GM19035 (cell line): ENCODE measurements around the gene MPV17.
"Not testable (repeated sequence)": the region's sequence is repeated elsewhere in the genome, so short reads cannot be mapped to it uniquely, and the experiment has no call there.

Experiments used
- ATAC-seq: cut with Tn5 transposase; IDR thresholded peaks from one replicate; pipeline ENCODE4 v1.9.1; 2021; ENCODE audit not compliant: unreplicated experiment

MPV17 gene

DNA sequence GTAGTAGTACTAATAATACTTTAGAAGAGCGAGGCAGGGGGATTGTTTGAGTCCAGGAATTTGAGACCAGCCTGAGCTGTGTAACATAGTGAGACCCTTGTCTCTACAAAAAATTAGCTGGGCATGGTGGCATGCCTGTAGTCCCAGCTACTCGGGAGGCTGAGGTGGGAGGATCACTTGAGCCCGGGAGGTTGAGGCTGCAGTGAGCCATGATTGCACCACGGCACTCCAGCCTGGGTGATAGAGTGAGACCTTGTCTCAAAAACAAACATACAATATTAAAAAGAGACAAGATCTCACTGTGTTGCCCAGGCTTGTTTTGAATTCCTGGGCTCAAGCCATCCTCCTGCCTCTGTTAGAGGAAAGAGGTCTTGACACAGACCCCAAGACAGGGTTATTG is 22.3 kb downstream of the MPV17 start:
- not testable (repeated sequence) for ATAC-seq

GRCh38 chr2:27298391-27299080 is 24.4 kb downstream of the MPV17 start:
- ATAC-seq: no peak

DNA sequence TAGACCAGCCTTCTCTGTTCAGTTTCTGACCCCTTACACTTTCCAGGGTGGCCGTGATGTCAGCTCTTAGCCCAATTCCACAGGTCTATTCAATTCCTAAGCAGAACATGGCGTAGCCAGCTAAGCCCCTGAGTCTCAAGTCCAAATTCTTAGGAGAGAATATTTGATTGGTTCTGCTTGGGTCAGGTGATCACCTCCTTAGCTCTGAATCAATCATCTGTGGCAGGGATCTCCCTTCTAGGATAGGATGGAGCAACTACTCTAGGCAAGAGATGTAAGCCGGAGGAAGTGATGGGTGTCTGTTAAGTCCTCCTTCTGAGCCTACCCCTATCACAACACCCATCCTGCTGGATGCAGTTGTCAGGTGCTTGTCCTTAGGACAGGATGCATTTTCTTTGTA is 25.7 kb downstream of the MPV17 start:
- no peak for ATAC-seq

GRCh38 chr2:27296481-27296880 is 26.4 kb downstream of the MPV17 start:
- no peak for ATAC-seq

DNA sequence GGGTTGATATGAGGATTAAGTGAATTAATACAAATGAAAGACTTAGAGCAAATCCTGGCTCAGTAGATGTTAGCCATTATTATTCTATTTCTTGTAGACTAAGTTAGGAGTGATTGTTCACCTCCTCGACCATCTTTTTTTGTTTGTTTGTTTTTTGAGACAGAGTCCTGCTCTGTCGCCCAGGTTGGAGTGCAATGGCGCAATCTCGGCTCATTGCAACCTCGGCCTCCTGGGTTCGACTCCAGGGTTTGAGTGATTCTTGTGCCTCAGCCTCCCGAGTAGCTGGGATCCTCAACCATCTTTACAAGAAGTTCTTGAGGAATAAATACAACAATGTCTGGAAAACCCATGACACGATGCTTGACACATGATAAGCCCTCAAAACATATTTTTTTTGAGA is 28.0 kb downstream of the MPV17 start:
- ATAC-seq: no peak

DNA sequence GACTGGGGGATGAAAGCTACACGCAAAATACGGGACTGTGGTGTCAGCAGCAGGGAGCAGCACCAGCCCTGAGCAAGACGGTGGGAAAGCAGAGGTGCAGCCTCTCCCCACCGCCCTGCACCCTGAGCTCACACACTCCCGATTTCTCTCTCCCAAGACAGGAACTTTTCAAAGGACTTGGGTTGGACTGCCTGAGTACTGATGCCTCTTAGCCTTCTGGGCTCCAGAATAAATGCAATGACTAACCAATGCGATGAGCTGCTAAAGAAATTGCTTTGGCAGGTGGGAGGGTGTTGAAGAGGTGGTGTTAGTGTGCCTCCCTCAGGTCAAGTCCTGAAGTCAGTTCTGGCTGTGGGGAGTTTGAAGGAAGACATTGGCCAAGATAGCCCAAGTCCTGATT is 31.0 kb downstream of the MPV17 start:
- ATAC-seq: no peak

DNA sequence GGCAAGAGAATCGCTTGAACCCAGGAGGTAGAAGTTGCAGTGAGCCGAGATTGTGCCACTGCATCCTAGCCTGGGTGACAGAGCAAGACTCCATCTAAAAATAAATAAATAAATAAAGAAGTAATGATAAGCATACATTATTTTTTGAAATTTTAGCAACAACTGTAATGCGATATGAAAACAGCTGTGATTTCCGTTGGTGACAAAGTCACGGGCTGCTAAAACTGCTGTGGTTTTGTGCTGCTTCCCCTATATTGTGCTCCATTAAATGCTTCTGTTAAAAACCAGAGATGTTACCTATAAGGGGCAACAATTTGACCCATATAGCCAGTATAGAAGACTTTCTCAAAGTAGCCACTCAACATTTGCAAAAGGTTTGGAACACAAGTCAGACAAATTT is 32.3 kb downstream of the MPV17 start:
- no peak for ATAC-seq

DNA sequence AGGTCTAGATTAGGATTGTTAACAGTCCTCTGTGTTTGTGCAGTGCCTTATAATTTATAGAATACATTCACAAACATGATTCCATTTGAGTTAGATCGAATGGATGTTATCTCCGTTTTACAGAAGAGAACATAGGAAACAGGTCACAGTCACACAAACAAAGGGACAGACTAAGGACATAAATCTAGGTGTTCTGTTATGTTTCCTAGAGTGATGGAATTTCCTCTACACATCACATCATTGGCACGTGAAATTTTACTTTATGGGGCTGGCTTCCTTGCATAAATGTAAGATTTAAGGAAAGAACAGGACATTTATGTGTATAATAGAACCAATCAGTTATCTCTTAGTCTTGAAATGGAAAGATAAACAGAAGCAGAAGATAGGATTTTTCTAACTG is 34.3 kb downstream of the MPV17 start:
- no peak for ATAC-seq

DNA sequence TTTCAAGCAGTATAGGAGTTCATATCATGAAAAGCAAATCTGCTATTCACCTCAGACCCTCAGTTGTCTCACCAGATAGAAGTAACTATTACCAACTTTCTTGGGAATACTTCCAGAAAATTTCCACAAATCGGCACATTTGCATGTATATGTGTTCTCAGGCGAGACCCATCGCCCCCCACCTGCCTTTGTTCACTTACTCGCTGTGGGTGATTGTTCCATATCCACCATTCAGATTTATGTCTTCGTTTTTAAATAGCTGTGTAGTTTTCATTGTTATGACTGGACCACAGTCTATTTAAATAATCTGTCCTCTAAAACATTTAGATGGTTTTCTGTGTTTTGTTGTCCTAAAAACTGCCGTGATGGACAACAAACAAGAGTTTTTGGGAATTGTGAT is 37.4 kb downstream of the MPV17 start:
- no peak for ATAC-seq

DNA sequence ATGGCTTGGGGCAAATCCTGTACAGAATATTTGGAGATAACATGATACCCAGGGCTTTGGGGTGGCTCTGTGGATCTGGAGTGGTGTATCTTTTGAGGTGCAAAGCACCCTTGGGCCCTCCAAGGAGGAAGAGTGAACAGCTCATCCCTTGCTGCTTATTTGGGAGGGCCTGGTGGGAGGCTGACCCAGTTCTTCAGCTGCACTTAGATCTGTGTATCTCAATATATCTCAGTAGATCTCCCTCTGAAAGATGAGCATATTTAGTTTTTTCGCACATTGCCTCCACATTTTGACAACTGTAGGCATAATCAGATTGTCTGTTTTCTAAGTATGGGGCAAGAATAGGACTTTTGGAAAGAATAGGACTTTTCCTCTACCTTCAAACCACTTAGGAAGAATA is 37.9 kb downstream of the MPV17 start:
- no peak for ATAC-seq

- ATAC-seq: no peak
These were observed 40.0 kb downstream of the MPV17 start for GRCh38 chr2:27282892-27283291.

DNA sequence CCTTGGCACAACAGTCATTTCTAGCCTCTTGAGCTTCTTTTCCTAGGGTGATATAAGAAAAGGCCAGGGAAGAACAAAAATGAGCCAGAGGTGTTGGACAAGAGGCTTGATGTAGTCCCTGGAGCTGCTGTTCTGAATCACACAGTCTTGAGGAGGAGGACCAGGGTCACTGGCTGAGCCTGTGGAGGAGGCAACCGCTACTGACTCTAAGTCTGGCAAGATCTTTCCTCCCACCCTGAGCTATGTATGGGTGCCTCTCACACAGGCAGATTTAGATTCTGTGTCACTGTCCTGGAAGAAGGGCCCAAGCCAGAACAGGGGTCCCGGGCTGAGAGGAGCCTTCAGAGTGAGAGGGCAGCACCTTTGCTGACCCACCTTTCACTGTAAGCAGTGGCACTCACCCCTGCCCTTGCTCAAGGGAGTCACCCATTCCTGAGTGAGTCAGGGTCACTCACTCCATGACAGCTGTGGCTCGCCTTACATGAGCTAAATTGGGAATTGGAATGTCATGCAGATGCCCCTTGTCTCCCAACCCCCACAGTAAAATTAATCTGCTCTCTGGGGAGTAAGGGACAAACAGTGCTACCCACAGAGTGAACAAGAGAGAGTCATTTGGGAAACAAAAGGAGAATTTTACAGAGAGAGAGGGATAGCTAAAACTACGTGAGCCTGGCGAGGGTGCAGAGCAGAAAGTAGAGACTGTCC is 40.9 kb downstream of the MPV17 start, which contains the start of gene TRIM54:
TRIM54 (plus strand) TSS at position 575 of the 705 bp plus-strand sequence. CDS start 303 bp downstream, outside the sequence.
- no peak for ATAC-seq

DNA sequence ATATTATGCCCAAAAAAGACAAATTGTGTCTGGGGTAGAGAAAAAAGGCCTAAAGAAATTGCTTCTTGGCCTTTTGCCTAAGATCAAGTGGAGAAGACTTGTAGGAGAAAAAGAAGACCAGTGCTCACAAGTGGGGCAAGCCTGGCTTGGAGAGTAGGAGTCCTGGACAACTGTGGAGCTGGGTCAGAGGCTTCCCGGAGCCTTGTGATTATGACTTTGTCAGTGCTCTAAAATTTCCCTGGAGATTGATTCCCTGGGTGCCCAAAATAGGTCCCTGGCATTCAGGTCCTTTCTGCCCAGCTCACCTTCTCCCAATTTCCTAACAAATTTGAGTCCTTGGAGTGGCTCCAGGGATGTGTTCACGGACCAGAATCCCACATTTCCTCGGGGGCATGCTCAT is 41.5 kb downstream of the MPV17 start:
- no peak for ATAC-seq

DNA sequence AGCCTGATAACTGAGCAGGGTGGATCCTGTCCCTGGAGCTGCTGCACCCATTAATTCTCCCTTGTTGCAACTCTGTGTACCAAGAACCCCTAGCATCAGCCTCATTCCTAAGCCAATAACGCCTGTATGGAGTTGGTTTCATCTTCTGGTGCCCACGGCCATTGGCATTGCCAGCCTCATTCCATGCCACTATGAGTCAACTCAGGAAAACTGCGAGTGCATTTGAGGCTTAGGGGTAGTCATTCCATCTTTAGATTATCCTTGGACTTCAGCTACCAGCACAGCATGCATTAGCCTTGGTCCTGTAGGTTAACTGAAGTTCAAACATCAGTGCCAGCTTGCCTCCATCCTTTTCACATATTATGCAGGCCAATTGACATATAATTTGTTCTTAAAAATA is 42.1 kb downstream of the MPV17 start:
- ATAC-seq: no peak

GRCh38 chr2:27278010-27278409 is 44.9 kb downstream of the MPV17 start:
- no peak for ATAC-seq

- no peak for ATAC-seq
These were observed 47.4 kb downstream of the MPV17 start, which contains the start of gene DNAJC5G for GRCh38 chr2:27275211-27276150. TSS of gene DNAJC5G (plus strand) at chr2:27275433. CDS start at chr2:27276729, 1,296 bp downstream.

DNA sequence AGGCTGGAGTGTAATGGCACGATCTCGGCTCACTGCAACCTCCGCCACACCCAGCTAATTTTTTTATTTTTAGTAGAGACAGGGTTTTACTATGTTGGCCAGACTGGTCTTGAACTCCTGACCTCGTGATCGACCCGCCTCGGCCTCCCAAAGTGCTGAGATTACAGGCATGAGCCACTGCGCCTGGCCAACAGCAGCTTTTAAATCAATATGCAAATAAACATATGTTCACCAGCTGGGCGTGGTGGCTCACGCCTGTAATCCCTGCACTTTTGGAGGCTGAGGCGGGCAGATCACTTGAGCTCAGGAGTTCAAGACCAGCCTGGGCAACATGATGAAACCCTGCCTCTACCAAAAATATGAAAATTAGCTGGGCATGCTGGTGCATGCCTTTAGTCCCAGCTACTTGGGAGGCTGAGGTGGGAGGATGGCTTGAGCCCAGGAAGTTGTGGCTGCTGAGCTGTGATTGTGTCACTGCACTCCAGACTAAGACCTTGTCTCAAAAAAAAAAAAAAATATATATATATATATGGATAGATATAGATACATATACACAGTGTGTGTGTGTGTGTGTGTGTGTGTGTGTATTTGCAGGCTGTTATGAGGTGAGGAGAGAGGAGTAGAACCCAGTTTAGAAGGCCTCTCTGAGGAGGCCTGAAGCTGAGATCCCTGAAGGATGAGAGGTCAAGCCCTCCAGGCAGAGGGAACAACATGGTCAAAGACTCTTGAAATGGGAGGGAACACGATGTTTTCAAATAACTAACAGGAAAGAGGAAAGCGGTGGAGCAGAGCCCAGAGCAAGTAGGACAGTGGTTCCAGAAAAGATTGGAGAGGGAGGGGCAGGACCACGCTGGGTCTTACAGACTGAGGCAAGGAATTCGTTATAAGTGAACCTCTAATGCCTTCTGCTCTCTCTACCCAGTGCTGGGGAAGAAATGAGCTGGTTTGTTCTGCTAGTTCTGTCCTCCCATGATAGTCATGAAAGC is 50.1 kb downstream of the MPV17 start:
- ATAC-seq: not testable (repeated sequence)

DNA sequence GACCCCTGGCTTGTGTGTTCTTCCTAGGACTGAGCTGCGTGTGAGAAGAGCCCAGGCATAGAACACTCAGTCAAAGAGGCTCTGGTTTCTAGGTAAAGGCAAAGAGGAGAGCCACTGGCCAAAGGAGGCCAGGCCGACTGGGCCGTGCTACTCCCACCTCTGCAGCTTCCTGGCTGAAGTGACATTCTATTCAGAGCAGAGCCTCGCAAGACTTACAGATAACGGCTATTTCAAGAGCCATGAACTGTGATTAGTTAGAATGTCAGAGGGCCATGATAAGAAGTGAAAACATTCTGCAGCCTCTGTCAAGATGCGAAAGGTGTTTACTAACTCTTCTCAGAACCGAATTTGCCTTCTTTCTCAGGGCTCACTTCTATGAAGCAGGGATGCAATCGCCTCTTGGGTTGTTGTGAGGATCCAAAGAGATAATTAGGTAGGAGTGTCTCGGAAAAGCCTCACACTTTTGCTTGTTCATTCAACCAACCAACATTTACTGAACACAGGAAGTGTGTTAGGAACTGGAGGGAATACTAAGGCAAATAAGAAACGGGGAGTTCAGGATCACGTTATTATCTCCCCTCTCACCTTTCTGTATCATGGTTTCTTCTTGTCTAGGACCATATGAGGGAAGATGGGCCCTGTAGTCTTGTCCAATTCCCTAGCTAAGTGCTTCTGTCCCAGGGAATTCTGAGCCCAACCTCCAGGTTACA is 51.1 kb downstream of the MPV17 start:
- ATAC-seq: no peak

GRCh38 chr2:27270670-27271069 is 52.2 kb downstream of the MPV17 start:
- no peak for ATAC-seq

GRCh38 chr2:27270131-27270530 is 52.8 kb downstream of the MPV17 start:
- ATAC-seq: no peak
